HUES48 (cell line): ENCODE measurements around the gene CDH10.

ENCODE experiments used
- H3K27ac ChIP-seq: one replicate; pipeline ENCODE4 v1.7.0; 2013; ENCODE audit warnings: low read depth, low read length, inconsistent platforms
- H3K27me3 ChIP-seq: 2 replicates; pipeline ENCODE4 v1.6.1; 2013; ENCODE audit warnings: mild to moderate bottlenecking, low read length; ENCODE audit not compliant: control insufficient read depth, insufficient read depth
- H3K36me3 ChIP-seq: 2 replicates; pipeline ENCODE4 v1.6.1; 2013; ENCODE audit warnings: low read length; ENCODE audit not compliant: control insufficient read depth, insufficient read depth
- H3K4me1 ChIP-seq: 2 replicates; pipeline ENCODE4 v1.6.1; 2013; ENCODE audit warnings: mild to moderate bottlenecking, low read length; ENCODE audit not compliant: control insufficient read depth, insufficient read depth
- H3K4me3 ChIP-seq: 2 replicates; pipeline ENCODE4 v1.5.1; 2013; ENCODE audit warnings: mild to moderate bottlenecking, low read depth, low read length
- H3K9ac ChIP-seq: 2 replicates; pipeline ENCODE4 v1.6.1; 2013; ENCODE audit warnings: mild to moderate bottlenecking, low read depth, low read length, moderate library complexity
- H3K9me3 ChIP-seq: 2 replicates; pipeline ENCODE4 v1.6.1; 2013; ENCODE audit warnings: low read length; ENCODE audit not compliant: control insufficient read depth, insufficient read depth

The CDH10 gene

DNA sequence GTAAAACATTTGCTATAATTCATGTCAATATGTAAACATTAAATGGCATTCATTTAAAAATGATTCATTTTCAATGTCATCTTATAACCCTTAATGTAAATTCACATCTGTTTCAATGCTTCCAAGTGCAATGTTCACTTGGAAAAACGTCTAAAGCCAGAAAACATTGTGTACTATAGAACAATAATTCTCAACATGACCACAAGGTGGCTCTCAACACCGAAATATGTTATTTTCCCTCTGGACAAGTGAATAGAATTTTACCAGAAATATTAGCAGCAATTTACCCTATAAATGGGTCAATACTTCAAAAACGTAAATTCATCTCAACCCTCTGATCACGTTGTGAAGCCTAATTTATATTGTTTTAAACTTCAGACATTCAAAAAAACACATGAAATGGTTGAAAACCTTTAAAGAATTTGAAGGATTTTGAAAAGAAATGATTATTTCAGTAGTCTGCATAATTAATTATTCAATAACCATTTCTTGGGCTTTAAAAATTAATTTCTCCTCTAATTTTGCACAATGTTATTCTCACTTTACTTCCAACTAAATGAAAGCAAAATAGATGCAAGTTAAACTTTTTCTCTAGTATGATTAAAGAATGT, 11.0 kb downstream of the CDH10 start:
- Histone ChIP-seq H3K27ac (no peak overlapping the region), H3K4me3 (no peak overlapping the region), H3K27me3 (no peaks in the 10 kb centered on the region)

DNA sequence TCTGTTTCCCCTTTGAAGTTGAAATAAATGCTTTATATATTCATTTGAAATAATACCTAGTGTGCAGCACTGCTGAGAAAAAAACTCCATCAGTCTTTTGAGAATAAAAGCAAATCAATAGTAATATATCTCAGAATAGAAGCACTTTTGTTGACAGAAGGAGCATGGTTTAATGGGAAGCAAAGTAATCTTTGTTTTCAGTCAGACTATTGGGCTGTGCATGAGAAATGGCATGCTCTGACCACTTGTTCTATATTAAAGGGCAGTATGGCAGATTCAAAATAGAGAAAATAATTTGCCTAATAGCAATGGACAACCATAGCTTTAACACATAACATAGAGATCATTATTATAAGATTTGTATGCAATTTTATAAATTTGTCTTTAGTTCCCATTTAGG, 12.4 kb downstream of the CDH10 start:
- H3K27me3 ChIP-seq: no peaks in the 10 kb centered on the region
- no peaks in the 10 kb centered on the region for H3K36me3 ChIP-seq
- H3K9me3 ChIP-seq: no peaks in the 10 kb centered on the region
- H3K9ac ChIP-seq: no peak overlapping the region
- H3K4me3 ChIP-seq: no peak overlapping the region
- H3K4me1 ChIP-seq: peaks cover 9% of the 10 kb centered on the region; the same call in 1 of the 2 replicates
- no peak overlapping the region for H3K27ac ChIP-seq

More for the DNA sequence above, 11.0 kb downstream of the CDH10 start:
- Histone ChIP-seq H3K9me3 (no peaks in the 10 kb centered on the region), H3K4me1 (peaks cover 9% of the 10 kb centered on the region; the same call in 1 of the 2 replicates), H3K36me3 (no peaks in the 10 kb centered on the region), H3K9ac (no peak overlapping the region)

DNA sequence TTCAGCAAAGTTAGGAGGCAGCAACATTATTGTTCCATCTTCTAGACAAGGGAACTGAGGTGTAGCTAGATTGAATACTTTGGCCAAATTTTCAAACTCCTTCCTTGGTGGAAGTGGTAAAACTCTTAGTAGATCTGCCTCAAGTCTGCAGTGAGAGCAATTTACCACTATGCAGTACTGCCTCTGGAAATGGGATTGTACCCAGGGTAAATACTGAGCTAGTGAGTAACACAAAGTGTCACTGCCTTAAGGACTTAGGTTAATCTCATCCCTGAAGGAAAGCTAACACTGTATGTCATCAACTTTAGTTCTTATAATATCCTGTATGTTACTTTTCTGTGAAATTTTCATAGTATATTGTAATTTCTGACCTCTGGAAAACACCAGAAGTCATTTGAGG, 13.9 kb downstream of the CDH10 start:
- Histone ChIP-seq H3K36me3 (no peaks in the 10 kb centered on the region), H3K27me3 (no peaks in the 10 kb centered on the region), H3K4me1 (peaks cover 13% of the 10 kb centered on the region; the same call in 1 of the 2 replicates), H3K27ac (no peak overlapping the region), H3K9me3 (no peaks in the 10 kb centered on the region), H3K4me3 (no peak overlapping the region), H3K9ac (no peak overlapping the region)

DNA sequence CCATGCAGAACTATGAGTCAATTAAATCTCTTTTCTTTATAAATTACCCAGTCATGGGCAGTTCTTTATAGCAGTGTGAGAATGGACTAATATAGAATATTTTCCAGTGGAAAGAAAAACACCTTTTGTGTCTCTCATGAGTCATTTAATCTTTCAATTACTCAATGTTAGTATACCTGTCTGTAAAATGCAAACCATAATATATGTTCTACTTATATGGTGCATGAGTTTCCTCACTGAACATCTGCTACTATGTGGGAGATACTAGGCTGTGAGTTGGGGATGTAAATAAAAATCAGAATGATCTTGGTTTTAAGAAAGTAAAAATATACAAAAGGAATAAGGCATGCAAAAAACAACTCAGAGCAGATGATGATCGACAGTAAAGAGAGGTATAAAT, 15.0 kb downstream of the CDH10 start:
- H3K27me3 ChIP-seq: no peaks in the 10 kb centered on the region
- no peak overlapping the region for H3K9ac ChIP-seq
- H3K4me1 ChIP-seq: peaks cover 6% of the 10 kb centered on the region; the same call in 1 of the 2 replicates
- H3K9me3 ChIP-seq: no peaks in the 10 kb centered on the region
- H3K27ac ChIP-seq: no peak overlapping the region
- H3K36me3 ChIP-seq: no peaks in the 10 kb centered on the region
- no peak overlapping the region for H3K4me3 ChIP-seq

DNA sequence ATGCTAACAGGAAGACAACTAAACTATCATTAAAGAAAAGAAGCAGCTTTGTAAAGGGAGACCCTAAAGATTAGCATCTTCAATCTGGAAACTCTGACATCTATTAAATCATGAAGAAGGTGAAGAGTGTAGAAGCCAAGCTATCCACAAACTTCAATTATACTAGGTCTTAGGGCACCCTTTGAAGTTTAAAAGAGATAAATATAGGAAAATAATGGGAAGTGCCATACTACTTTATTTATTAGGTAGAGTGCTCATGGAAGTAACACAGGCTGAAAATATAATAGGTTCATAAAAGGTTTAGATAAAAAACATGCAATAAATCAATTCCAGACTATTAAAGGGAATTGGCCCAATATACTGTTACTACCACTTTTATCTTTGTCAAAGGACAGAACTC, 19.9 kb downstream of the CDH10 start:
- no peak overlapping the region for H3K9ac ChIP-seq
- no peak overlapping the region for H3K27ac ChIP-seq
- no peak overlapping the region for H3K4me3 ChIP-seq
- H3K27me3 ChIP-seq: no peaks in the 10 kb centered on the region
- peaks cover 29% of the 10 kb centered on the region for H3K4me1 ChIP-seq
- H3K9me3 ChIP-seq: no peaks in the 10 kb centered on the region
- no peaks in the 10 kb centered on the region for H3K36me3 ChIP-seq

DNA sequence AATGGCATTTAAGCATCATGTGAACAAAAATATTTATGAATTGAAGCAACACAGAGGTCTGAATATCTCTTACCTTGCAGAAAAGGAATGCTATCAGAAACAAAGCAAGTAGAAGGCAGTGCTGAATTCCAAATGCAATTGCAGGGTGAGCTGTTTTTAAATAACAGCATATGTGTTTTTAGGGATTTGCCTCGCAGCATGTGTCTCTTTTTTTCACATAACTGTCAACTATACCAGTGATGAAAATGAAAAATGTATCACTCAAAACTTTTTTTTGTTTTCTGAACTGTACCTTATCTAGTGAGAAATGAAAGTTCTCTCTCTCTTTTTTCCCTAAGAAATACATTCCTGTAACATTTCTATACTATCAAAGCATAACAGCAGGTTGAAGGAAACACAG, 21.2 kb downstream of the CDH10 start:
- Histone ChIP-seq H3K4me1 (peaks cover 29% of the 10 kb centered on the region), H3K27ac (no peak overlapping the region), H3K9me3 (no peaks in the 10 kb centered on the region), H3K9ac (no peak overlapping the region), H3K27me3 (no peaks in the 10 kb centered on the region), H3K36me3 (no peaks in the 10 kb centered on the region), H3K4me3 (no peak overlapping the region)

DNA sequence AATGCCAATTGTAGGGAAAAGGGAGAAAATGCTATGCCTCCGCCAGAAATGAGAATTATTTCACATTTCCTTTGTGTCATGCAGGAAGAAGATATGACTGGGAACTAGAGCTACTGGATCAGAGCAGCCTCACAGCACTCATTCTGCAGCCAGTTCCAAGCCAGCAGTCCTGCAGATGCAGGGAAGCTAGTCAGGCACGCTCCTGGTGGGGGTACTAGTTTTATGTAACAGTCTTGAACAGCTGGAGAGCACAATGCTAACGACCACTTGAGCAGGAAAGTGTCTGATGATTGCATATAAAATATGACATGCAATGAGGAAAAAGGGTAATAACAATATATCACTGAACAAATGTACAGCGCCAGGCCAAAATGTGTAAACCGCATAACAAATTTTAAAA, 21.7 kb downstream of the CDH10 start:
- Histone ChIP-seq H3K36me3 (no peaks in the 10 kb centered on the region), H3K4me1 (peaks cover 29% of the 10 kb centered on the region), H3K27ac (no peak overlapping the region), H3K4me3 (no peak overlapping the region), H3K9me3 (no peaks in the 10 kb centered on the region), H3K9ac (no peak overlapping the region), H3K27me3 (no peaks in the 10 kb centered on the region)

DNA sequence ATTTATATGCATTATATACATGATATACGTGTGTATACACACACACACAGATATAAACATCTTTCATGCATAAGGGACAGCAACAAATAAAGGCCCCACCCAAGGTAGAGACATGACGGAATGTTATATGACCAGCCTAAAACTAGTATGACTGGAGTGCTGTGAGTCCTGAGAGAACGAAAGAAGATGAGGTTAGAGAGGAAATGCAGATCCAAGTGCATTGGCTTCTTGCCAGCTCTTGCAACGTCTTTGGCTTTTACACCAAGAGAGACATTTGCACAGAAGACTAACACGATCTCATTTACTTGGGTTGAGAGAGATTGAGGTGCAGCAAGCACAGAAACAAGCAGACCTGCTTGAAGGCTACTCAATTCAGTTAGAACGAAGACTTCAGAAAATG, 23.0 kb downstream of the CDH10 start:
- H3K4me3 ChIP-seq: no peak overlapping the region
- H3K9ac ChIP-seq: no peak overlapping the region
- H3K9me3 ChIP-seq: no peaks in the 10 kb centered on the region
- no peaks in the 10 kb centered on the region for H3K36me3 ChIP-seq
- H3K27ac ChIP-seq: no peak overlapping the region
- H3K4me1 ChIP-seq: peaks cover 29% of the 10 kb centered on the region
- H3K27me3 ChIP-seq: no peaks in the 10 kb centered on the region

DNA sequence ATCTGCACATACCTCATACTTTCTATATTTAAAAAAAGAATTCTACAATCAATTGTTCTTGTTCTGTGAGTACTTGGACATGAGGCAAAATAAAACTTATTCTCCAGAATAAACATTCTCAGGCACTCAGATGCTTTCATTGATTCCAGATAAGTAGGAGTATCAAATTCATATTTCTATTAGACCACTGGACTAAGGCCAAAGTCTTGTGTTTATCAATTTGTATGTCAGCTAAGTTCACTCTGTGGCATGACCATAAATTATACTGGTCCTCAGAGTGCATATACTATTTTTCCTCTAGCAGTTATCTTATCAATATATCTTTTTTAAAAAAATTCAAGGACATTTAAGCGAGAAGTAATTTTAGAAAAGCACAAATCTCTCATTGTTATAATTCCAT, 28.2 kb downstream of the CDH10 start:
- H3K4me3 ChIP-seq: no peak overlapping the region
- H3K27ac ChIP-seq: no peak overlapping the region
- no peaks in the 10 kb centered on the region for H3K27me3 ChIP-seq
- no peak overlapping the region for H3K9ac ChIP-seq
- no peaks in the 10 kb centered on the region for H3K9me3 ChIP-seq
- peaks cover 1% of the 10 kb centered on the region; the same call in 1 of the 2 replicates for H3K4me1 ChIP-seq
- no peaks in the 10 kb centered on the region for H3K36me3 ChIP-seq

DNA sequence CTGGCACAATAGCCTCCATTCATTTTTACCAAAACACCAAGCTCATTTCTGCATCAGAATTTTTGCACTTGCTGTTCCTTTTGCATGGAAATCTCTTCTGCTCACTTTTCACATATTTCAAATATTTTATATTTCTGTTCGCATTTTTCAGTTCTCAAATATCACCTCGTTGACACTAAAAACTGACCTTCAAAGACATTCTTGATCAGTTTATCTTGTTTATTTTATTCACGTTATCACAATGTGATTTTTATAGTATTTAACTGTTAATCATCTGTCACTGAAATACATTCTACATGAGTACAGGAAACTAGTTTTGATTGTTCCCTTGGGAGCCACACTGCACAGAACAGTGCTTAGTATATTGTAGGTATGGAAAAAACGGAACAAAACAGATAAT, 29.6 kb downstream of the CDH10 start:
- Histone ChIP-seq H3K36me3 (no peaks in the 10 kb centered on the region), H3K27me3 (no peaks in the 10 kb centered on the region), H3K27ac (no peak overlapping the region), H3K9me3 (no peaks in the 10 kb centered on the region), H3K4me3 (no peak overlapping the region), H3K4me1 (no peaks in the 10 kb centered on the region), H3K9ac (no peak overlapping the region)

DNA sequence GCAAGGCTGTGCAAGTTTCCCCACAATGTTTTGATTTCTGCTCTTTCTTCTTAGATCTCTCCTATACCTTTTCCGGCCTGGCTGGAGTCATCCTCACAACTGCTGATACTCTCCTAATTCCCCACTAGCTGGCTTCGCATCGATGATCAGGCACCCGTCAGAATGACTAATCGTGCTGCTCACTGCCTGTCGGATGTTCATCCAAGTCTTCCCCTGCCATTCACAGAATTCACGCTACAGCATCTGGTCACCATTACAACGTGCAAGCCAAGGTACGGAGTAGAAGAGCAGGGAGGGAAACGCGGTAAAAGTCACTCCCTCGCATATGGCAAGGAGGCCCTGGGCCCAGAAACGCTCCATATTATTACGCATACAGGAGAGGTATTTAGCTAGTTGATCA, 35.1 kb downstream of the CDH10 start:
- Histone ChIP-seq H3K9me3 (no peaks in the 10 kb centered on the region), H3K27ac (no peak overlapping the region)

More for the DNA sequence above, 35.1 kb downstream of the CDH10 start:
- H3K4me3 ChIP-seq: no peak overlapping the region
- H3K4me1 ChIP-seq: no peaks in the 10 kb centered on the region
- H3K27me3 ChIP-seq: no peaks in the 10 kb centered on the region
- H3K36me3 ChIP-seq: no peaks in the 10 kb centered on the region
- no peak overlapping the region for H3K9ac ChIP-seq
